ENCODE measurements around the gene FILIP1.

The FILIP1 gene

GRCh38 chr6:75326557-75327258 lies 166.9 kb downstream of the FILIP1 start:
- DNase-seq: no peak

GRCh38 chr6:75318900-75319299 lies 174.7 kb downstream of the FILIP1 start:
- no peak for DNase-seq

GRCh38 chr6:75317503-75318206 lies 175.9 kb downstream of the FILIP1 start:
- DNase-seq: no peak

GRCh38 chr6:75315978-75316377 lies 177.6 kb downstream of the FILIP1 start:
- DNase-seq: no peak

GRCh38 chr6:75308250-75308988 lies 185.2 kb downstream of the FILIP1 start:
- no peak for DNase-seq

- no peak for DNase-seq
Observed at GRCh38 chr6:75307364-75308004, 186.1 kb downstream of the FILIP1 start.

- no peak for DNase-seq
Observed at GRCh38 chr6:75306064-75306463, 187.5 kb downstream of the FILIP1 start.

- DNase-seq: no peak
Observed at GRCh38 chr6:75305573-75305972, 188.0 kb downstream of the FILIP1 start.

GRCh38 chr6:75302280-75302679 lies 191.3 kb downstream of the FILIP1 start:
- DNase-seq: no peak

- DNase-seq: no peak
Observed at GRCh38 chr6:75301537-75301936, 192.1 kb downstream of the FILIP1 start.

- DNase-seq: no peak
Observed at GRCh38 chr6:75301088-75301487, 192.5 kb downstream of the FILIP1 start.

GRCh38 chr6:75300531-75300855 lies 193.1 kb downstream of the FILIP1 start:
- no peak for DNase-seq

- no peak for DNase-seq
Observed at GRCh38 chr6:75299801-75300530, 193.6 kb downstream of the FILIP1 start.

GRCh38 chr6:75296811-75297779 lies 196.5 kb downstream of the FILIP1 start:
- DNase-seq: no peak

- DNase-seq: no peak
Observed at GRCh38 chr6:75292555-75292954, 201.0 kb downstream of the FILIP1 start.

GRCh38 chr6:75291744-75292143 lies 201.9 kb downstream of the FILIP1 start:
- no peak for DNase-seq

GRCh38 chr6:75291331-75291730 lies 202.3 kb downstream of the FILIP1 start:
- DNase-seq: no peak

- DNase-seq: no peak
Observed at GRCh38 chr6:75290136-75290945, 203.3 kb downstream of the FILIP1 start.

GRCh38 chr6:75288023-75288422 lies 205.6 kb downstream of the FILIP1 start:
- no peak for DNase-seq

GRCh38 chr6:75287424-75287823 lies 206.2 kb downstream of the FILIP1 start:
- DNase-seq: no peak

GRCh38 chr6:75286955-75287354 lies 206.6 kb downstream of the FILIP1 start:
- no peak for DNase-seq
